ENCODE data around the gene CACNG4. TPM values are rescaled to one million over a fixed set of nuclear protein-coding genes. Genes with fewer than 3 reads are reported as not detected.

The CACNG4 gene
- total RNA-seq (2022; extraction: Qiagen RNA extraction): 10.3 to 14.1 TPM (median 13.3 TPM) in 5 replicates

DNA sequence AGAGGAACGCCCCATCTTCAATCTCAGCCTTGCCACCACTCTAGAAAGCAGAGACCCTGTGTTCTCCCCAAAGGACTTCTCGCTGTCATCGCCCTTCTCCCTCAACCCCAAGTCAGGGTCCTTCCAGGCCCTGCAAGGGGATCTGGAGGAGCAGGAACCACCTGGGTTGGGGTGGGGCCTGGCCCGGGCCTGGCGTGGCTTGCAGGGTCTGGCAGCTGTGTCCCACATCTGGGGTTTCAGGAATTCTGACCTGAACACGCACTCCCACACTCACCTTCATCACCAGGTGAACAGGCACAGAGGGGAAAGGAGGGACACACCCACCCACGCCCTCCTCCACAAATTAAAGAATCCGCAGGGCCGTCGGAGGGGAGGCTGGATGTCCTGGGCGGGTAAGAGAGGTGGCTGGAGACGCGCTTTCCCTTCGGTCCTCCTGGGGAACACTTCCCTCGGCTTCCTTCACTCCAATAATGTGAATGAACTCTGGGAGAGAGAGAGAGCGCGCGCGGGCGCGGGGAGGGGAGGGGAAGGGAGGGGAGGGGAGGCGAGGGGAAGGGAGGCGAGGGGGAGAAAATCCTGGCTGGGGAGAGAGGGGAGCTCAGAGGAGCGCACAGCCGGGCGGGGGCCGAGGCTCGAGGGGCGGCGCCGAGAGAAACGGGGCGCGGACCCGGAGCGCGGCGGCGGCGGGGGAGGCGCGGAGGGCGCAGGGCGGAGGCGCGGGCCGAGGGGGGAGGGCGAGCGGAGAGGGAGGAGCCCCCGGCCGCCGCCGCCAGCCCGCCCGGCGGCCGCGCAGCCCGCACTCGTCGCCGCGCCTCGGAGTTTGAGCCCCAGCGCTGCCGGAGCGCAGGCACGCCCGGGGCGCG, at the start of gene CACNG4:
Gene CACNG4 (plus strand): TSS at position 799 of the 863 bp plus-strand sequence. CDS start 205 bp downstream, outside the sequence.

DNA sequence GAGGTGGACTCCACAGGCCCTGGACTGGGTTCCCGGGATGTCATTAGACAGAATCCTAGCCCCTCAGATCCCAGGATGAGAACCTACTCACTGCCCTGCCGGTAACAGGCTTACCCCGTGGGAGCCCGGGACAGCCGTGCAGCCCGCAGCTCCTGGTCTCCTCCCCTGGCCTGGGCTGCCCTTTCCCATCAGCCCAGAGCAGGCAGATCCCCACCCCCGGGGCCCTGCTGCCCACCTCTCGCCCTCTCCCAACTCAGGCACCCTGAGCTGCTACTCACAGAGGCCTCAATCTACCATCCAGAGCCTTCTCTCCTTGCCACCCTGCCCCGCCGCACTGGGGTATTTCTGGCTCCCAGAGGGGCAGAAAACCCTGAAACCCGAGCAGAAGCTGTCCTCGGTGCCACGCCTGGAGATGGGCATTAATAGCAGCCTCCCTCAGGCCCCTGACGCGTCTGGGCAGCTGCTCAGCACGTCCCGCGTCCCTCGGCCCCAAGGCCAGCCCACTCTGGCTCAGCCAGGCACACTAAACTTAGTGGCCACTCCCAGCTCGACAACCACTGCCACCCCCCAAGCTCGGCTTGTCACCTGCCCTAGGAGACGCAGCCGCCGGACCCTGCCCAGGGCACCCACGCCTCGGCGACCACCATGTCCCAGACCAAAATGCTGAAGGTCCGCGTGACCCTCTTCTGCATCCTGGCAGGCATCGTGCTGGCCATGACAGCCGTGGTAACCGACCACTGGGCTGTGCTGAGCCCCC, 79.7 kb downstream of the CACNG4 start, which contains the start of gene CACNG1:
Gene CACNG1 (plus strand): TSS at position 539 of the 757 bp plus-strand sequence. CDS start 107 bp downstream, at position 646.

Other genes with a start within 250 kb of the CACNG4 start
- 0.13 TPM in 1 of 5 replicates, not detected in the others for gene CACNG5, start 129.6 kb upstream of the CACNG4 start, total RNA-seq (2022; extraction: Qiagen RNA extraction)
- gene CACNG1, start 79.8 kb downstream of the CACNG4 start, total RNA-seq (2022; extraction: Qiagen RNA extraction): not detected in 5 replicates

Data from A549 treated with Mapracorat at 1 μM for 4 hours (cell line).